ENCODE data around the gene OTUB1. TPM values are rescaled to one million over a fixed set of nuclear protein-coding genes. Genes with fewer than 3 reads are reported as not detected.

Gene OTUB1
- total and polyA plus RNA-seq, 2 of the 4 experiments (the other 2 are of a cell fraction) = 69.0 to 168 TPM

- Histone ChIP-seq H4K5ac (ENCODE audit: low read depth, low read length) (no peak overlapping the region), H4K91ac (ENCODE audit: insufficient read depth, low read depth, low read length) (no peak overlapping the region), H2AFZ (replicated peaks; ENCODE audit: low read length, poor library complexity) (no peak overlapping the region), H4K20me1 (ENCODE audit: insufficient read depth, low read length) (peaks cover 6% of the 10 kb centered on the region), H2BK20ac (ENCODE audit: low read depth, low read length) (no peak overlapping the region), H3K4me3 (ENCODE audit: insufficient read depth, low read depth, low read length) (no peak overlapping the region), H2AK5ac (ENCODE audit: low read depth, low read length) (no peak overlapping the region), H3K9ac (ENCODE audit: low read depth, low read length) (no peak overlapping the region), H3K4ac (ENCODE audit: low read depth, low read length) (no peak overlapping the region), H2AK9ac (replicated peaks; ENCODE audit: low read depth, low read length, poor library complexity) (no peak overlapping the region), H3K18ac (ENCODE audit: low read depth, low read length) (no peak overlapping the region), H3K23ac (ENCODE audit: low read depth, low read length) (no peak overlapping the region), H3K27ac (ENCODE audit: insufficient read depth, low read length) (no peak overlapping the region), H3K4me1 (ENCODE audit: control insufficient read depth, insufficient read depth, low read length) (peaks cover 6% of the 10 kb centered on the region; the same call in 1 of the 2 replicates), H2BK15ac (ENCODE audit: low read depth, low read length) (no peak overlapping the region), H2BK5ac (ENCODE audit: low read depth, low read length, poor library complexity, severe bottlenecking) (no peak overlapping the region), H3K79me1 (ENCODE audit: low read depth in 1 of 2, low read length in 2 of 2) (peaks cover 32 to 64% of the 10 kb centered on the region in 2 experiments), H3K56ac (ENCODE audit: extremely low read depth, insufficient read depth, low read length) (no peak overlapping the region), H3K27me3 (ENCODE audit: control insufficient read depth, insufficient read depth, low read length) (no peaks in the 10 kb centered on the region), H3K14ac (replicated peaks; ENCODE audit: low read depth, low read length) (no peak overlapping the region), H3K36me3 (ENCODE audit: control insufficient read depth, insufficient read depth, low read length) (peaks cover 7% of the 10 kb centered on the region), H3K9me1 (ENCODE audit: insufficient read depth, low read length) (no peaks in the 10 kb centered on the region; the same call in 1 of the 2 replicates), H3K9me3 (ENCODE audit: control insufficient read depth, insufficient read depth, low read length) (no peaks in the 10 kb centered on the region), H2BK120ac (ENCODE audit: low read depth, low read length) (no peak overlapping the region), H4K8ac (ENCODE audit: low read depth in 2 of 2, low read length in 2 of 2) (no peak overlapping the region), H3K4me2 (ENCODE audit: low read depth, low read length) (no peak overlapping the region)
- dilution Hi-C loops (cut with HindIII; ENCODE audit: low sequenced_read_pairs, unreplicated experiment) = no loop called here
- DNase-seq = no peak
- no peak for TF ChIP-seq CHD1 (IDR thresholded peaks at IDR 0.05; ENCODE audit: low read depth, low read length)
- TF ChIP-seq BHLHE40 (IDR thresholded peaks at IDR 0.05; ENCODE audit: low read depth, low read length) = no peak
- TF ChIP-seq, protein P1, sequence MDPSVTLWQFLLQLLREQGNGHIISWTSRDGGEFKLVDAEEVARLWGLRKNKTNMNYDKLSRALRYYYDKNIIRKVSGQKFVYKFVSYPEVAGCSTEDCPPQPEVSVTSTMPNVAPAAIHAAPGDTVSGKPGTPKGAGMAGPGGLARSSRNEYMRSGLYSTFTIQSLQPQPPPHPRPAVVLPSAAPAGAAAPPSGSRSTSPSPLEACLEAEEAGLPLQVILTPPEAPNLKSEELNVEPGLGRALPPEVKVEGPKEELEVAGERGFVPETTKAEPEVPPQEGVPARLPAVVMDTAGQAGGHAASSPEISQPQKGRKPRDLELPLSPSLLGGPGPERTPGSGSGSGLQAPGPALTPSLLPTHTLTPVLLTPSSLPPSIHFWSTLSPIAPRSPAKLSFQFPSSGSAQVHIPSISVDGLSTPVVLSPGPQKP (IDR thresholded peaks at IDR 0.05; ENCODE audit: borderline replicate concordance, low read depth, low read length) = no peak
- no peak for TF ChIP-seq POLR2A (IDR thresholded peaks at IDR 0.05; ENCODE audit: low read depth, low read length)
- no peak for TF ChIP-seq RAD21 (IDR thresholded peaks at IDR 0.05; ENCODE audit: low read length)
- TF ChIP-seq RFX5 (IDR thresholded peaks at IDR 0.05; ENCODE audit: low read depth, low read length) = no peak
- TF ChIP-seq SMC3 (IDR thresholded peaks at IDR 0.05; ENCODE audit: low read depth, low read length) = no peak
- TF ChIP-seq, protein P2, sequence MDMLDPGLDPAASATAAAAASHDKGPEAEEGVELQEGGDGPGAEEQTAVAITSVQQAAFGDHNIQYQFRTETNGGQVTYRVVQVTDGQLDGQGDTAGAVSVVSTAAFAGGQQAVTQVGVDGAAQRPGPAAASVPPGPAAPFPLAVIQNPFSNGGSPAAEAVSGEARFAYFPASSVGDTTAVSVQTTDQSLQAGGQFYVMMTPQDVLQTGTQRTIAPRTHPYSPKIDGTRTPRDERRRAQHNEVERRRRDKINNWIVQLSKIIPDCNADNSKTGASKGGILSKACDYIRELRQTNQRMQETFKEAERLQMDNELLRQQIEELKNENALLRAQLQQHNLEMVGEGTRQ (IDR thresholded peaks at IDR 0.05; ENCODE audit: low read depth, low read length) = no peak
- TF ChIP-seq MXI1 (IDR thresholded peaks at IDR 0.05; ENCODE audit: borderline replicate concordance, low read depth, low read length) = no peak
- no peak for TF ChIP-seq RCOR1 (IDR thresholded peaks at IDR 0.05; ENCODE audit: insufficient replicate concordance, low read length)
- TF ChIP-seq CTCF (conservative IDR thresholded peaks at IDR 0.05; ENCODE audit: low read depth, low read length) = no peak
- TF ChIP-seq MAZ (IDR thresholded peaks at IDR 0.05; ENCODE audit: borderline replicate concordance, low read depth, low read length) = no peak
- TF ChIP-seq FOS (IDR thresholded peaks at IDR 0.05; ENCODE audit: low read depth, low read length) = no peak
- no peak for TF ChIP-seq NFE2L2 (IDR thresholded peaks at IDR 0.05; ENCODE audit: low read depth, low read length)
- TF ChIP-seq CEBPB (IDR thresholded peaks at IDR 0.05; ENCODE audit: low read depth, low read length) = no peak
- TF ChIP-seq MAFK (IDR thresholded peaks at IDR 0.05; ENCODE audit: low read depth, low read length) = no peak
- no TSS peak for BruUV-seq (replicated peaks)
- CTCF ChIA-PET = no interaction called here
- intact Hi-C loops (cut with micrococcal nuclease) = no loop called here
- POLR2A ChIA-PET (ENCODE audit: unreplicated experiment) = no interaction called here
- in situ Hi-C loops (cut with MboI; ENCODE audit: low sequenced_read_pairs) = loop anchor here (10.0 to 25.0 kb wide), 2 partner anchors 178 to 456 kb away; partner anchors contain the start of genes PLAAT5 and ZFTA
- WGBS, 2 experiments (ENCODE audit: extremely low coverage in 2 of 2, insufficient read length in 1 of 2) = 100% methylated on average over 1 of the region's 3 CpGs; no CpG with 5 or more reads in 1 of the 2 experiments
- no peak for ATAC-seq (ENCODE audit: low read depth)
Observed at GRCh38 chr11:63942803-63943202, 43.4 kb upstream of the OTUB1 start.
